ENCODE results near the gene SETD5.
"Not testable (repeated sequence)": the region's sequence is repeated elsewhere in the genome, so short reads cannot be mapped to it uniquely, and the experiment has no call there.

Gene SETD5

DNA sequence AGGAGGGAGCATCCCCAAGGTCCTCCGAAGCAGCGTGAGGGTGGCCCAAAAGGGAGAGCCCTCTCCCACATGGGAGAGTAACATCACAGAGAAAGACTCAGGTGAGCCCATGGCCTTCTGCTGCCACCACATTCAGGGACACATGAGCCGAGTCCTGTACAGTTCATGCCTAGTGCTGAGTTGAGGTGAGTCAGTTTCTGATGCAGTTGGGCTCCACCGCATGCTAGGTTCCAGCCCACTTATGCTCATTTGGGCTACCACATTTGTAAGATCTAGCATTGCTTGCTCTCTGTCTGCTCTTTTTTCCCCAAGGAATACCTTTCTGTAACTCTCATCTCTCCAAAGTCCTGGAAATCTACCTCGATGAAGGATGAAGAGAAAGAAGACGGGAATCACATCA lies 77.1 kb downstream of the SETD5 start:
- no peak for DNase-seq

GRCh38 chr3:9476935-9477334 lies 79.5 kb downstream of the SETD5 start:
- no peak for DNase-seq

GRCh38 chr3:9480265-9480664 lies 82.8 kb downstream of the SETD5 start:
- DNase-seq: no peak

GRCh38 chr3:9485248-9485647 lies 87.8 kb downstream of the SETD5 start:
- no peak for DNase-seq

DNA sequence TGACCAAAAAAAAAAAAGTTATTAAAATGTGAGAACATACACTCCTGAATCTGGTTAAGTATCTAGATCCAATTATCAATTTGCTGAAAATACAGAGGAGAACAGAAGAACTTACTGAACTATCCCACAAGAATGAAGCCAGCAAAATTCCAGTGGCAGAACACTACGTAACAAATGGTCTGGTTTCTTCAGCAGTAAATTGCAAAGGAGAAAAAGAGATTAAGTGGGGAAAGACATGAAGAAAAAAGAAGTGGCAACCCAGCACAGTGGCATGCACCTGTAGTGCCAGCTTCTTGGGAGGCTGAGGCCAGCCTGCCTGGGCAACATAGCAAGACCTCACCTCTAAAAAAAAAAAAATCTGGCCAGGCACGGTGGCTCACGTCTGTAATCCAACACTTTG lies 94.1 kb downstream of the SETD5 start:
- DNase-seq: no peak

DNA sequence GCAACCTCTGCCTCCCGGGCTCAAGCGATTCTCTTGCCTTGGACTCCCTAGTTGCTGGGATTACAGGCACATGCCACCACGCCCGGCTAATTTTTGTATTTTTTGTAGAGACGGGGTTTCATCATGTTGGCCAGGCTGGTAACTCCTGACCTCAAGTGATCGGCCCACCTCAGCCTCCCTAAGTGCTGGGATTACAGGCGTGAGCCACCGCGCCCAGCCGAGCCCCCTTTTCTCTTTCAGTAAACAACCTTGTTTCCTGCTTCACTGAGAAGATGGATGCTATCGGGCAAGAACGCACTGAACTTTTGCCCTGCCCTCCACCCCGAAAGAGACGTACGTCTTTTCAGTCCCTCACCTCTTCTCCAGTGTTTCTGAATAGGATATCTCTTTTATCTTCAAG lies 96.6 kb downstream of the SETD5 start:
- DNase-seq: not testable (repeated sequence)

GRCh38 chr3:9496893-9497292 lies 99.5 kb downstream of the SETD5 start:
- no peak for DNase-seq

- no peak for DNase-seq
Observed at GRCh38 chr3:9497821-9498565, 100.6 kb downstream of the SETD5 start.

- DNase-seq: no peak
Observed at GRCh38 chr3:9498781-9499180, 101.4 kb downstream of the SETD5 start.

- no peak for DNase-seq
Observed at GRCh38 chr3:9499455-9500107, 102.2 kb downstream of the SETD5 start.

DNA sequence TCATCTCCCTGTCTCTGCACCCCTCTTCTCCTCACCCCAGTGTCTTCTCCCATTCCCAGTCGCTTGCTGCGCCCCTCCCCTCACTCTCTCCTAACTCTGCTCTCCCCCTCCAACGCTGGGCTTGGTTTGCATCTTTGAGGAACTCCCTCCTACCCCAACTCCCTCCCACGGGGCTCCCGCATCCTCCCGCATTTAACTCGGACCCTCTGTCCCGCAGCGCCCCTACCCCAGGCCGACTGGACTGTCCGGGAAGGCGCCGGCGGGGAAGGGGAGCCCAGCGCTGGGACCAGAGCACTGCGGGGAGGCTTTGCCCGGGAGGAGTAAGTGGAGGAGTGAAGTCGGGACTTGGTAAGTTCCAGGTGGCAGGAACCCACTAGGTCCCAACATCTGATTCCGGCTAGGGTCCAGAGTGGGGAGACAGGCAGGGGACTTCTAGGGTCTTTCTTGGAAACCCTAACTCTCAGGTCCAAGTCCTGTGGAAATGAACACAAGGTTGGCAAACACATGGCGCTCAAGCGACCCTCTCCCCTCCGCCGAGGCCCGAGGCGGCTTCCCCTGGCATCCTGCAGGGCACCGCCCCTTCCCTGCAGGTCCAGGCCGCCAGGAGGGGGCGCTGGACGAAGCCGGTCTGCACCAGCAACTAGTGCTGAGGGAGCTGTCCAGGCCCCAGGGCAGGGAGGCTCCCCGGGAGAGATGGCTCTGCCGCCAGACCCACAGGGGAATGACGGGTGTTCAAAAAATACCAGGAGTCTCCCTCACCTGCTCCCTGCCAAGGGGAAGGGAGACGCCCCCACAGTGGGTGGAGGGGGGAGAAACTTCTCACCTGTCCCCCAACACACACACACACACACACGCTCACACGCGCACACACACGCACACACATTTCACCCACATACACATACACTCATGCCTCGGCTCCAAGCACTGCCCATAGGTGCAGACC lies 103.0 kb downstream of the SETD5 start:
- DNase-seq: peak; percentile 83

DNA sequence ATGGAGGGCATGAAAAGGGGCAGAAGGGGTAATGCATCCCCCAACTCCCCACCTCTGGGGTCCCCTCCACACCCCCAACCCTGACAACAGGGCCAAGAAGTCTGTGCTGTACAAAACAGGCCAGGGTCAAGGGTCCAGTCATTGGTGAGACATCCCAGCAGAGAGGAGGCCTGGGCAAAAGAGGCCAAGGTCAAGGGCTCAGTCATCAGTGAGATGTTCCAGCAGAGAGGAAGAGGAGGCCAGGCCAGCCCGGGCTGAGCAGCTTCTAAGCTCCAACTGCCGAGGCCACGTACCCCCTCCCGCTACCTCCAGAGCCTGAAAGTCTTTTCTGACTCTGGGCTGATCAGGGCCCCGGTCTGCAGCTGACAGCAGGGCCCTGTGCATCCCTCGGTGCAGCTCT lies 103.8 kb downstream of the SETD5 start:
- DNase-seq: no peak

GRCh38 chr3:9503283-9503682 lies 105.9 kb downstream of the SETD5 start:
- DNase-seq: peak; percentile 91

DNA sequence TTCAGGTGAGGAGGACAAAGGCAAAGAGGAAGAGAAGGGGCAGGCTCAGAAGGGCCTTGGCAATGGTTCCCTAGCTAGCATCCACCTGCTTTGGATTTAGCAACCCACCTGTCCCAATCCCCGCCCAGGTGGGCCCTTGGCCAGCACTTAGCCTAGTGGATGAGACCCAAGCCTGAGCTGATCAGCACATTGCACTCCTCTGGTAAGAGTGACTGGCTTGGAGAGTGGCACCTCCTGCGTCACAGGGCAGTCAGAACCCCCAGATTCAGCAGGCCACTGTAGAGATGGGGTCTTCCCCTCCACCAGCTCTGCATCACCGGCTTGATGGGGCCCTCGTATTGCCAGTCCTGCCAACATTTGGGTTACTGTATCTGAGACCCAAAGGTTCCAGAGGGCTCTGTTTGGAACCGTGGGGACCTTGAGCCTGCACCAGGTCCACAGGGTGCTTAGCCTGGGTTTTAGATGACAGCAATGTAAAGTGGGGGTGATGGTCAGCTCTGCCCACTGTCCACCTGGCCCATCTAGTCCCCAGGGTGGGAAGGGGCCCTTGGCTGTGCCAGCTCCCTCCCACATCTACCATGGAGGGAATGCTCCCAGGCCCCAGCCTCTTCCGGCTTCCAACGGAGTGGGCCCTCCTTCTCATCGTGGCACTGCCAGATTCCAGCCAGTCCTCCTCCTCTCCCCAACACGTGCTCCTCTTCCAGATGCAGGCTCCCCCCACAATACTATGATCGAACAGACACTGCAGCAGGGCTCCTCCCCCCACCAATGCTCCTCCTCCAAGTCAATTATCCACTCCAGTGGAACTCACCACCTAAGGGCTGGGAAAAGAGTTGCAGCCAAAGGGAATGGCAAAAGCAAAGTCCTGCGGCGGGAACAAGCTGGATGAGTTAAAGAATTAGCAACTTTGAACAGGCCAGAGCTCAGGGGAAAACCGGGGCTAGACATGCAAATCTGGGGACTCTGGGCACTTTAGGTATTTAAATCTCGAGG lies 110.5 kb downstream of the SETD5 start:
- no peak for DNase-seq

DNA sequence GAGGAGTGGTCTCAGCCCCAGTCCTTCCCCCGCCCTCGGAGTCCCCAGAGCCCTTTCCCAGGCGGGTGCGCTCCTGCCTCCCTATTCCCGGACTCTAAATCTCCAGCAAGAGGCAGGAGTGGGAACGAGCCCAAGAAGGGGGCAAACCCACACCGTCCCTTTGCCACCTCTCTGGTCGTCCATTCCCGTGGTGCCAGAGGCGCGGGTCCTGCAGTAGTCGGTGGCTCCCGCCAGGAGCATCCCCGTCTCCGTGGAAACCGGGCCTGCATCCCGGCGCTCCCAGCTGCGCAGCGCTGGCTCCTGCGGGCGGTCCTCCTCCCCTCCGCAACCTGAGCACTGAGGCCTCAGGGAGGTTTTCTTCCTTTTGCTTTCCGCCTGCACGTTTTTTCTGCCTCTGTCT lies 111.4 kb downstream of the SETD5 start:
- DNase-seq: no peak

GRCh38 chr3:9512456-9513045 lies 115.1 kb downstream of the SETD5 start:
- no peak for DNase-seq

DNA sequence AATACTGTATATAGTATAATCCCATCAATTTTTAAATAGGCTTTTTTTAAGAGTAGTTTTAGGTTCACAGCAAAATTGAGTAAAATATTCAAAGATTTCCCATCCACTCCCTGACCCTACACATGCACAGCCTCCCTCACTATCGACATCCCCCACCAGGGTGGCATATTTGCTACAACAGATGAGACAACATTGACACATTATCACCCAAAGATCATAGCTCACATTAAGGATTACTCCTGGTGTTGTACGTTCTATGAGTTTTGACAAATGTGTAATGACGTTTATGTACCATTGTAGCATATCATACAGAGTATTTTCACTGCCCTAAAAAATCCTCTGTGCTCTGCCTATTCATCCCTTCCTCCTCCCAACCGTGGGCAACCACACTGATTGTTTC lies 116.9 kb downstream of the SETD5 start:
- DNase-seq: no peak

GRCh38 chr3:9514956-9515355 lies 117.5 kb downstream of the SETD5 start:
- no peak for DNase-seq

GRCh38 chr3:9525078-9525477 lies 127.7 kb downstream of the SETD5 start:
- DNase-seq: no peak

Data from OCI-M1 (cell line).